Measurements from ENCODE around the gene PTK6.
"Not testable (repeated sequence)": the region's sequence is repeated elsewhere in the genome, so short reads cannot be mapped to it uniquely, and the experiment has no call there.

PTK6 gene

DNA sequence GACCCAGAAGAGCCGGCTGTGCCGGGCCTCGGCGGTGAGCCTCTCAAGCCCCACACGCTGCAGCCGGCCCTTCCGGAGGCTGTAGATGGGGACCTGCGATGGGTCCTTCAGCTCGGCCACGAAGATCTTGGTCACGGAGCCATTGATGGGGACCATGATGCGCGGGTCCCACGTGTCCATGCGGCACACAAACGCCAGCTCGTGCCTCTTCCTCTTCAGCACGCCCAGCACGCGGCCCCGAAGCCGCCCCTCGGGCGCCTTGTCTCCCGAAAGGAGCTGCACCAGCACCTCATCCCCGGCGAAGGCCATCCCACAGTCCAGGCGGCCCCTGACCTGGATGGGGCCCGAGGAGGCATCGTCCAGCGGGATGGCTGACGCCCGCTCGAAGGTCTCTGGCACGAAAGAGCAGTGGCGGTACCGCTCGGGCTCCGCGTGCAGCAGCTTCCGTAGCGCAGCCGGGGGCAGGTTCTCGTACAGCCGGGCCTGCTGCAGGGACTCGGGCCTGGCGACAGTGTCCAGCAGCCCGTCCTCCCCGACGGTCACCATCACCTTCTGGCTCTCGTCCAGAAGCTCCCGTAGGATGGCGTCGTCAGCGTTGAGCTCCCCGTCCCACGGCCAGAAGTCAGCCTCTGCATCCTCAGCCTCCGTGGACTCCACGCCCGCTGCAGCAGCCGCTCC is 28.0 kb upstream of the PTK6 start:
- Mint-ChIP-seq H3K27ac (no peak overlapping the region), H3K27me3 (peaks cover 74% of the 10 kb centered on the region), H3K36me3 (ENCODE audit: low read depth) (peaks cover 84% of the 10 kb centered on the region), H3K4me3 (no peak overlapping the region), H3K4me1 (ENCODE audit: low read depth) (peaks cover 34% of the 10 kb centered on the region), H3K9me3 (no peaks in the 10 kb centered on the region)
- intact Hi-C loops (cut with micrococcal nuclease), result loop anchor here (5.0 kb wide), 1 partner anchor 47 kb away; no protein-coding TSS in a partner anchor

DNA sequence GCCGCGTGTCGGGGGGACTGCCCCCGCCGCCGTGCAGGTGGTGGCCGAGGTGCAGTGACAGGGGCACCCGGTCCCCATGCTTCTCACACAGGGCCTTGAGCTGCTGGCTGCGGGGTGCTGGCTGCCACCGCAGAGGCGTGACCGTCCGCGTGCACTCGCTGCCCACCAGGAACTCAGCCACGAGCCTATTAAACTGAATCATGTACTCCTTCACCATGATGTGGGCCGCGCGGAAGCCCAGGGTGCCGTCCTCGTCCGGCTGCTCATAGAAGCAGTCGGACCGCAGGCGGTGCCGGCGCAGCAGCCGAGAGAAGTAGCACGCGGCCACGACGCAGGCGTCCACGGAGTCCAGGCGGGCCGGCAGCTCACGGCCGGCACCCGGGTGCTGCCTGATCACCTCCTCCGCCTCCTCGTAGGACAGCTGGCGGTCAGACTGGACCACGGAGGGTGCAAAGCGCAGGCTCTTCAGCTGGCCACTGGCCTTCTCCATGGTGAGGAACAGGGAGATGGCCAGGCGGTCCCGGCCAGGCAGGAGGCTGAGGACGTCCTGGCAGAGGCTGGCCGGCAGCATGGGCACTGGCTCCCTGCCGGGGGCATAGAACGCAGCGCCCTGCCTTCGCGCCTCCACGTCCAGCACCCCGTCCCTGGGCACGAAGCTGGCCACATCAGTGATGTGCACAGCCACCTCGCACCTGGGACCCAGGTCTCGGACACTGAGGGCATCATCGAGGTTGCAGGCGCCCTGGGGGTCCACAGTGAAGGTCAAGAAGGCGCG is 27.0 kb upstream of the PTK6 start:
- Mint-ChIP-seq H3K4me3 (no peak overlapping the region), H3K4me1 (ENCODE audit: low read depth) (peaks cover 26% of the 10 kb centered on the region), H3K27ac (no peak overlapping the region), H3K27me3 (peaks cover 65% of the 10 kb centered on the region), H3K36me3 (ENCODE audit: low read depth) (peaks cover 84% of the 10 kb centered on the region), H3K9me3 (no peaks in the 10 kb centered on the region)
- intact Hi-C loops (cut with micrococcal nuclease), result no loop called here

DNA sequence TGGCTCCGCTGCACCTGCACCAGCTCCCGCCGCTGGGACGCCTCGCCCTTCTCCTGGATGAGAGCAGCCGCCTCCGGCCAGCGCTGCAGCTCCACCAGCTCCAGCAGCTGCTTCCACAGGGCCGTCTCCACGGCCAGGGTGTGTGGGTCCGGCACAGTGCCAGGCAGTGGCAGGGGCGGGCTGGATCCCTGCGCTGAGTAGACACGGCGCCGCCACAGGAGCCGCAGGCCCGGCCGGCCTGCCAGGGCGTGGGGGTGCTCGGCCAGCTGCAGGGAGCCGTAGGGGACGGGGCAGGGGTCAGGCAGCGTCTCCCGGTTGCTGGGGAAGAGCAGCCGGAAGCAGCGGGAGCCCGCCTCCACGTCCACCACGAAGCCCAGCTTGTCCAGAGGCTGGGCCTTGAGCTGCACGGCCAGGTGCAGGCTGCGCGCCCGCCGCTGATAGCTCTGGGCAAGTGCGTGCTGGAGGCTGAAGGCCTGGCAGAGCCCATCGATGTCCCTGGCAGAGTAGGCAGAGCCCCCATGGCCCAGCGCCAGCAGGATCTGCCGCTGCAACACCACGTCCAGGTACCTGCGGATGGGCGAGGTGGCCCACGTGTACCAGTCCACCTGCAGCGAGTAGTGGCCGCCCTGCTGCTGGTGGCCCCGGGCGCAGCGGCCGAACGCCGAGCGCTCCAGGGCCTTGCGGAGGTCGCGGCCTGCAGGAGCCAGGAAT is 26.2 kb upstream of the PTK6 start:
- H3K27ac Mint-ChIP-seq, result no peak overlapping the region
- no peaks in the 10 kb centered on the region for H3K9me3 Mint-ChIP-seq
- intact Hi-C loops (cut with micrococcal nuclease), result no loop called here
- H3K27me3 Mint-ChIP-seq, result peaks cover 68% of the 10 kb centered on the region
- peaks cover 21% of the 10 kb centered on the region for H3K4me1 Mint-ChIP-seq (ENCODE audit: low read depth)
- H3K36me3 Mint-ChIP-seq (ENCODE audit: low read depth), result peaks cover 88% of the 10 kb centered on the region
- no peak overlapping the region for H3K4me3 Mint-ChIP-seq

DNA sequence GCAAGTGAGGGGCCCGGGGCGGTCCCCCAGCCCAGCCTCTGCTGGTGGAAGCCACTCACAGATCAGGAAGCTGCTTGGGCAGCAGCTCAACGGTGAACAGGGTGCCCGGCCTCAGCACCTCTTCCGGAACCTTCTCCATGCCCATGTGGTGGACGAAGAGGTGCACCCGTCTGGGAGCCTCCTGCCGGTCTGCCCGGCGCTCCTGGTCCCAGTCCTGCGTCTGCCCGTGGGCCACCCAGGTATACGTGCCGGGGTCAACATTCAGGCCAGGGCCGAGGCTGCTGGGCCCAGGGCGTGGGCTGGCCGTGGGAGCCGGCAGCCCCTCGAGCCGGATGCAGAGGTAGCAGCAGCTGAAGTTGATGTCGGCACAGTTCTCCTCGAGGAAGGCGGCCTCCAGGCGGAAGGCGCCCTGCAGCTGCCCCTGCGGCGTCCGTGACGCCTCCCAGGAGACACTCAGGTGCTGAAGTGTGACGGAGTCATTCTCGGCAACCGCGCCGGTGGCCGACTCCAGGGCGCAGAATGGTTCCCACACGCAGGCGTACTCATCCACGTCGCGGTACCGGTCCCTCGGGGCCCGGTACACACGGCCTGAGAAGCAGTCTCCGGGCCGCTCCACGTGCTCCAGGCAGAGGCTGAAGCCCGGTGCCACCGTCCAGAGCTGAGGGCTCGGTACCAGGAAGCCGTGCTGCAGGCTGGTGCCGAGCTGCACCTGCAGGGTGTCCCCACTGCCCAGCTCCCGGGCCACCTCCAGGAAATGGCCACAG is 25.5 kb upstream of the PTK6 start:
- peaks cover 71% of the 10 kb centered on the region for H3K27me3 Mint-ChIP-seq
- peaks cover 14% of the 10 kb centered on the region for H3K4me1 Mint-ChIP-seq (ENCODE audit: low read depth)
- no peaks in the 10 kb centered on the region for H3K9me3 Mint-ChIP-seq
- H3K4me3 Mint-ChIP-seq, result no peak overlapping the region
- peaks cover 88% of the 10 kb centered on the region for H3K36me3 Mint-ChIP-seq (ENCODE audit: low read depth)
- H3K27ac Mint-ChIP-seq, result no peak overlapping the region
- intact Hi-C loops (cut with micrococcal nuclease), result no loop called here

DNA sequence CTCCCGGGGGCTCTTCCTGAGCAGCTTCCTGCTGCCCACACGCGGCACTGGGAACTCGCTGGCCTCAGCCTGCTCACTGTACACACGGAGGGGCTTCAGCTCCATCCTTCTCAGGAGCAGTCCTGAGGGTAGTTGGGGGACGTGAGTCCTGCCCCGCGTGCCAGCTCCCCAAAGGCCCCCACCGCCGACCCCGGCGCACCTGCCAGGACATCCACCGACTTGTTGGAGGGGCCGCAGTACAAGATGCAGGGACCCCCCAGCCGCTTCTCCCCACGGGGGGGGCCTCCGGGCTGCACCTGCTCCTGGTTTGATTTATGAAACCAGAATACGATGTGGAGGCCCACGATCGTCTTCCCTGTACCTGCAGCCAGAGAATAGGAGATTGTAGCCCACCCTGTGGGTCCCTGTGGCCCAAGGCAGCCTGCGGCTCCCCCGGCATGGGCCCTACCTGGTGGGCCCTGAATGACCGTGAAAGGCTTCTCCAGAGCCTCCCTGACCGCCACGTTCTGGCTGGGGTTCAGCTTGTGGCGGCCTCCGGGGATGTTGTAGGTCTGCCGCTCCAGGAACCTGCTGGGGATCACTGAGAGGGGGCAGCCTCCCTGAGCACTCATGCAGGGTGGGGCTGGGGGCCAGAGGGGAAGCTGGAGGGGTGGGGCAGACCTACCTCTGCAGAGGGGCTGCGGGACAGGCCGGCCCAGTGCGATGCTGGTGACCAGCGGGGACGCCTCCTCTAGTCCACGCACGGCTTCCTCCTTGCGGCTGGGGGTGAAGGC is 24.6 kb upstream of the PTK6 start:
- Mint-ChIP-seq H3K27me3 (peaks cover 74% of the 10 kb centered on the region), H3K4me1 (ENCODE audit: low read depth) (peaks cover 6% of the 10 kb centered on the region), H3K27ac (no peak overlapping the region), H3K4me3 (no peak overlapping the region), H3K9me3 (no peaks in the 10 kb centered on the region), H3K36me3 (ENCODE audit: low read depth) (peaks cover 87% of the 10 kb centered on the region)
- intact Hi-C loops (cut with micrococcal nuclease), result no loop called here

DNA sequence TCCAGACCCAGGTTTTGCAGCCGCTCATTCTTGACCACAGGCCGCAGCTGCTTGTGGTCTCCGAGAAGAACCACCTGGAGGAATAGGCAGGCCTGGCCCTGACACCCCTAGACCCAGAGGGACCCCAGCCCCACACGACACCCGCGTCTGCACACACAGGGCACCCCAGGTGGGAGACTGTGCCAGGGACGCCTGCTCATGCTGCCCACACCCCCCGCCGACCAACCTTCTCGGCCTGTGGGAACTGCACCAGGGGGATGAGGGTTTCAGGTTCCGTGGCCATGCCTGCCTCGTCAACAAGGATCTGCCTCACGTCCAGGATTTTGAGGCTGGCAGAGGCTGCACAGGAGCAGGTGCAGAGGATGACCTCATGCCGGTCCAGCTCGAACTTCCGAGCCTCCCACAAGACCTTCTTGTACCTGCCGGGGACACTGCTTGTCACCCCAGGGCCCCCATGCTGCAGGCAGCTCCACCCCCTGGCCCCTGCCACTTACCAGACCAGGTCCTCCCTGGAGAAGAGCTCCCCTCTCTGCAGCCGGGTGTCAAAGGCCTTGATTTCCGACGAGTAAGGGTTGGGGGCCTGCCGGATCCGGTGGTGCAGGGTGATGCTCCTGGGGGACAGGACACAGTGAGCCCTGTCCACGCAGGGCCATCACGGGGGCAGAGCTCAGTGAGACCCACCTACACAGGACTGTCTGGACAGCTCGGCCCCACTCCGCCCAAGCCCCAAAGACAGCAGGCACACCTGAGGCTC is 23.9 kb upstream of the PTK6 start:
- Mint-ChIP-seq H3K27ac (no peak overlapping the region), H3K27me3 (peaks cover 81% of the 10 kb centered on the region)

DNA sequence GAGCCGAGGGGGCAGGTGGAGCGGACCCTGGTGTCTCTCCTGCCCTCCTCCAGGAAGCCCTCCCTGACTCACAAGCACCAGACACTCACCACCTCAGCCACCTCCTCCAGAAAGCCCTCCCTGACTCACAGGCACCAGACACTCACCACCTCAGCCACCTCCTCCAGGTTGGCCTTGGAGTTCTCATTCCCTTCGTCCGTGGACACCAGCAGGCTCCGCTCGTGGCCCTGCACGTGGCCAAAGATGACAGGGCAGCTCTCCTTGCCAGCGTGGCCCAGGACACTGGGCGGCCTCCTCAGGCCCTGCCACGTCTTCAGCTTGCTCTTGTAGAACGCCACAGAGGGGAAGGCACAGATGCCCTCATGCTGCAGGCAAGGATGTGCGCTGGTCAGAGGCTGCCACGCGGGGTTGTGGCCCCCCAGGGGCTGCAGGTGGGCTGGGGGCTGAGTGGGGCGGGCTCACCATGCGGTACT is 23.2 kb upstream of the PTK6 start:
- peaks cover 77% of the 10 kb centered on the region for H3K36me3 Mint-ChIP-seq (ENCODE audit: low read depth)
- no peak overlapping the region for H3K4me3 Mint-ChIP-seq
- no peaks in the 10 kb centered on the region for H3K9me3 Mint-ChIP-seq
- intact Hi-C loops (cut with micrococcal nuclease), result no loop called here
- H3K27ac Mint-ChIP-seq, result no peak overlapping the region
- H3K27me3 Mint-ChIP-seq, result peaks cover 81% of the 10 kb centered on the region
- peaks cover 5% of the 10 kb centered on the region for H3K4me1 Mint-ChIP-seq (ENCODE audit: low read depth)

More for the DNA sequence above, 23.9 kb upstream of the PTK6 start:
- Mint-ChIP-seq H3K4me3 (no peak overlapping the region), H3K4me1 (ENCODE audit: low read depth) (peaks cover 5% of the 10 kb centered on the region), H3K36me3 (ENCODE audit: low read depth) (peaks cover 84% of the 10 kb centered on the region), H3K9me3 (no peaks in the 10 kb centered on the region)
- intact Hi-C loops (cut with micrococcal nuclease), result no loop called here

DNA sequence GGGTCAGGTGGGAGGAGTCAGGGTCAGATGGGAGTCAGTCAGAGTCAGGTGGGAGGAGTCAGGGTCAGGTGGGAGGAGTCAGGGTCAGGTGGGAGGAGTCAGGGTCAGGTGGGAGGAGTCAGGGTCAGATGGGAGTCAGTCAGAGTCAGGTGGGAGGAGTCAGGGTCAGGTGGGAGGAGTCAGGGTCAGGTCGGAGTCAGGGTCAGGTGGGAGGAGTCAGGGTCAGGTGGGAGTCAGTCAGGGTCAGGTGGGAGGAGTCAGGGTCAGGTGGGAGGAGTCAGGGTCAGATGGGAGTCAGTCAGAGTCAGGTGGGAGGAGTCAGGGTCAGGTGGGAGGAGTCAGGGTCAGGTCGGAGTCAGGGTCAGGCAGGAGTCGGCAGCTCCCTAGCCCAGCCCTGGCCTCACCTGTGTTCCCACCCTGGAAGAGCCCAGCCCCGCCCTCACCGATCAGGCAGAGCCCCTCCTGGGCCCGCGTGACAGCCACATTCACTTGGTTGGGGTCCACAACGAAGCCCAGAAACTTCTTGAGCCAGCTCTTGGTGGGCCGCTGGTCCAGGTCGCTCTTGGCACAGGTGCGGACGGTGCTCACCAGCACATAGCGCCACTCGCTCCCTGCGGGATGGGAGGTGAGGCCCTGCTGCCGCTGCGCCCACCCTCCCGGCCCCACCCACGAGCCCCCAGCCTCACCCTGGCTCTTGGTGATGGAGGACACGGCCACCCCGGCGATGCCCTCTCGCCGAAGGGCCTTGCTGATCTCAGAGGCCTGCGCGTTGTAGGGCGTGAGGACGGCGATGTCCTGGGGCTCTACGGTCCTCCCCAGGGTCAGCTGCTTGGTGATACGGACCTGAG is 22.5 kb upstream of the PTK6 start:
- intact Hi-C loops (cut with micrococcal nuclease); H3K27ac Mint-ChIP-seq; H3K4me3 Mint-ChIP-seq; H3K9me3 Mint-ChIP-seq; H3K4me1 Mint-ChIP-seq (ENCODE audit: low read depth): not testable (repeated sequence)
- peaks cover 70% of the 10 kb centered on the region for H3K36me3 Mint-ChIP-seq (ENCODE audit: low read depth)
- peaks cover 81% of the 10 kb centered on the region for H3K27me3 Mint-ChIP-seq

DNA sequence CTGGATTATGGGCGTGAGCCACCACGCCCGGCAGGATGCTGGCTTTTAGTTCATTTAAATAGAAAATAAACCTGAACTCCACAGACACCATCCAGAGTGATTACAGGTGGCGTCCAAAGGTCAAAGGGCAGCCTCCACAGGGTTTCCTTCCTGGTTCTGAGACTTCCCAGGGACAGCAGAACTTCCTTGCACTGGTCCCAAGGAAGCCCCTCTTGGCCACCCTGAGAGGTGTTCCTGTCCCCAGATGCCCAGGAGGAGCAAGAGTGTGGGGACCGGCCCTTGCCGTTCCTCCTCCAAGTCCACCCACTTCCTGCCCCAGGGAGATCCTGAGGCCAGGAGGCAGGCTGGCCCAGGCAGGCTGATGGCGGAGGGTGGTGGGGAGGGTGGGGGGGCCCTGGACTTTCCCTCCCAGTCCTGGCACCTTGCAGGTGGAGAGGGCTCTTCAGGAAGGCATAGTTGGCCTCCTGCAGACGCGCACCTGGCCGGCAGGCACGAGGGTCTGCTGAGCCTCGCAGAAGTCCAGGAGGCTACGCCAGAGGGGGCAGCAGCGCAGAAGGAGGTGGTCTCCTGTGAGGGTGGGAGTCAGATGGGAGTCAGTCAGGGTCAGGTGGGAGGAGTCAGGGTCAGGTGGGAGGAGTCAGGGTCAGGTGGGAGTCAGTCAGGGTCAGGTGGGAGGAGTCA is 21.8 kb upstream of the PTK6 start:
- H3K27me3 Mint-ChIP-seq, result peaks cover 81% of the 10 kb centered on the region
- peaks cover 5% of the 10 kb centered on the region for H3K4me1 Mint-ChIP-seq (ENCODE audit: low read depth)
- no peak overlapping the region for H3K27ac Mint-ChIP-seq
- H3K36me3 Mint-ChIP-seq (ENCODE audit: low read depth), result peaks cover 63% of the 10 kb centered on the region
- H3K9me3 Mint-ChIP-seq, result no peaks in the 10 kb centered on the region
- H3K4me3 Mint-ChIP-seq, result no peak overlapping the region
- intact Hi-C loops (cut with micrococcal nuclease), result no loop called here

DNA sequence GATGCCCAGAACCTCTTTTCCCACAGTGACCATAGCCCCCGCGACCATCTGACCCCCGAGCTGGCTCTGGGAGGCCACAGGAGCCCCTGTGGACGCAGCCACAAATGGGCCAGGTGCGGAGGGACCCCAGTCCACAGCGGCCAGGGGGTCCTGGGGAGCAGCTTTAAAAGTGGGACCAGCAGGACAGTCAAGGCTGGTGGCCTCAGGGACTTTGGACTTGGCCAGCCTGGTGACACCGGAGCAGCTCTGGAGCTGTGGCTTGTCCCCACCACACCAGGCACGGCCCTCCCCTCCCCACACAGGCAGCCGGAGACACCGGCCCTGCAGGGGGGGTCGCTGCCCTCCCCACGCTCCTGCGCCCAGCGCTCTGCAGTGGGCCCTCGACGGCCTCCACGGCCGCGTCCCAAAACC is 20.3 kb upstream of the PTK6 start:
- Mint-ChIP-seq H3K27me3 (peaks cover 80% of the 10 kb centered on the region), H3K36me3 (ENCODE audit: low read depth) (peaks cover 48% of the 10 kb centered on the region), H3K4me1 (ENCODE audit: low read depth) (peaks cover 14% of the 10 kb centered on the region), H3K4me3 (no peak overlapping the region), H3K27ac (no peak overlapping the region), H3K9me3 (no peaks in the 10 kb centered on the region)
- intact Hi-C loops (cut with micrococcal nuclease), result no loop called here

DNA sequence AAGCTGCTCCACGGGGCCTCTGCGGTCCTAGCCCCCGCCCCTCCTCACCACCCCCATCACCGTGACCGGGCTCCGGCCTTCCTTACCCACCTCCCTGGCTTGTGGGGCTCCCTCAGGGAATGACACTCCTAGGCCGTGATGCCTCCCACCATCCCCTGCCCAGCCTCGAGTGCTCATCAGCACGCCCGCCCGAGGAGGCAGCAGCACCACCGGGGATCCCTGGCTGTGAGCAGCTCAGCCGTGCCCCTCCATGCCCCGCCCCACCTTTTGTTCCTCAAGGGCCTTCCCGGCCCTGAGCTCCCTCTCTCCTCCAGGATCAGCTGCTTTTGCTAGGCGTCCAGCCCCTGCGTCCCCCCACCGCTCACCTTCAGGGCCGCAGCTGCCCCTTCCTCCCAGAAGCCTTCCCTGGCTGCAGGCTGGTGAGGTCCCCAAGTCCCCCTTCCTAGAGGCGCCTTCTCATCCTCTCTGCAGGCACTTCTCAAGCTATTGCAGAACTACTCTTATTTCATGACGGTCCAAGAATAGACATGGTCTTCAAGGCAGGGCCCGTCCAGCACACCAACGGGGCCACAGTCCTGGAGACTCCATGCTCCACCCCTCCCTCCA is 19.8 kb upstream of the PTK6 start:
- peaks cover 16% of the 10 kb centered on the region for H3K4me1 Mint-ChIP-seq (ENCODE audit: low read depth)
- peaks cover 43% of the 10 kb centered on the region for H3K36me3 Mint-ChIP-seq (ENCODE audit: low read depth)
- H3K9me3 Mint-ChIP-seq, result no peaks in the 10 kb centered on the region
- H3K27ac Mint-ChIP-seq, result no peak overlapping the region
- peaks cover 80% of the 10 kb centered on the region for H3K27me3 Mint-ChIP-seq
- no peak overlapping the region for H3K4me3 Mint-ChIP-seq
- intact Hi-C loops (cut with micrococcal nuclease), result no loop called here
